Measurements from ENCODE around the gene WDFY1.
"Not testable (repeated sequence)": the region's sequence is repeated elsewhere in the genome, so short reads cannot be mapped to it uniquely, and the experiment has no call there.

The WDFY1 gene

GRCh38 chr2:223889229-223889628, 55.9 kb downstream of the WDFY1 start:
- DNase-seq = no peak

GRCh38 chr2:223888251-223888650, 56.9 kb downstream of the WDFY1 start:
- no peak for DNase-seq

- DNase-seq = no peak
These were observed 58.0 kb downstream of the WDFY1 start for GRCh38 chr2:223887127-223887526.

- no peak for DNase-seq
These were observed 58.4 kb downstream of the WDFY1 start for GRCh38 chr2:223886726-223887125.

GRCh38 chr2:223884399-223884798, 60.7 kb downstream of the WDFY1 start:
- no peak for DNase-seq

GRCh38 chr2:223882715-223883114, 62.4 kb downstream of the WDFY1 start:
- no peak for DNase-seq

GRCh38 chr2:223880796-223881195, 64.3 kb downstream of the WDFY1 start:
- no peak for DNase-seq

GRCh38 chr2:223877721-223878410, 67.3 kb downstream of the WDFY1 start:
- no peak for DNase-seq

- no peak for DNase-seq
These were observed 71.5 kb downstream of the WDFY1 start for GRCh38 chr2:223873672-223874071.

GRCh38 chr2:223872772-223873171, 72.4 kb downstream of the WDFY1 start:
- not testable (repeated sequence) for DNase-seq

GRCh38 chr2:223871661-223872060, 73.5 kb downstream of the WDFY1 start:
- DNase-seq = not testable (repeated sequence)

GRCh38 chr2:223870840-223871611, 74.1 kb downstream of the WDFY1 start:
- no peak for DNase-seq

GRCh38 chr2:223868005-223868404, 77.1 kb downstream of the WDFY1 start:
- DNase-seq = no peak

- DNase-seq = no peak
These were observed 79.1 kb downstream of the WDFY1 start for GRCh38 chr2:223865907-223866508.

GRCh38 chr2:223865124-223865523, 80.0 kb downstream of the WDFY1 start:
- no peak for DNase-seq

- DNase-seq = no peak
These were observed 81.6 kb downstream of the WDFY1 start for GRCh38 chr2:223863491-223863890.

GRCh38 chr2:223860809-223861738, 84.1 kb downstream of the WDFY1 start:
- DNase-seq = no peak

- no peak for DNase-seq
These were observed 86.1 kb downstream of the WDFY1 start for GRCh38 chr2:223859070-223859469.

GRCh38 chr2:223856584-223856983, 88.6 kb downstream of the WDFY1 start:
- DNase-seq = no peak

GRCh38 chr2:223856021-223856420, 89.1 kb downstream of the WDFY1 start:
- no peak for DNase-seq

GRCh38 chr2:223855426-223855825, 89.7 kb downstream of the WDFY1 start:
- no peak for DNase-seq

GRCh38 chr2:223854741-223855140, 90.4 kb downstream of the WDFY1 start:
- no peak for DNase-seq

- DNase-seq = no peak
These were observed 91.7 kb downstream of the WDFY1 start for GRCh38 chr2:223853425-223853837.

Measured in stimulated activated CD8-positive, alpha-beta memory T cell treated with anti-CD3 and anti-CD28 coated beads, Interleukin-4, amount 100 ng/mL, for 48 hours (primary cell).